Right hindlimb (tissue), 1 donor: Measurements from ENCODE around the gene ITGAD.

Experiments
- DNase-seq: peaks from one replicate; pipeline ENCODE4 v3.0.0-alpha.2; 2018

Gene ITGAD

GRCh38 chr16:31393056-31393455 is at the start of gene ITGAD:
Gene ITGAD, plus strand, starts transcription at chr16:31393335. Its CDS starts 26 bp downstream, at chr16:31393361.
- no peak for DNase-seq

DNA sequence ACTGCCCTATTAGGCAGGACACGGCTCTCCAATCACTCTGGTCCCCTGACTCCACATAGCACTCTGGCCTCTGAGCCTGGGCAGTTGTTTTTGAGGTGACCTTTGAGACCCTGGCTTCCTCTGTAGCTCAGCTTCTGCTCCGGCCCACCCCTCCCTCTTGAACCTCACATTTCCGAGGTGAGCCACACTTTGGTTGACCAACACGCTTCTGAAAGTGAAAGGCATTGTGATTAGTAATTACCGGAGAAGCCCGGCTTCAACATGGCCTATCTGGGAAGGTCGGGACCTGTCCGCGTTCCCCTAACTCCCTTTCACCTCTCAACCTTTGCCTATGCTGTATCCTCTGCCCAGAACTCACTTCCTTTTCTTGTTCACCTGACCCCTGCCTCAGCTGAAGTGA is 48.4 kb upstream of the ITGAD start:
- no peak for DNase-seq

DNA sequence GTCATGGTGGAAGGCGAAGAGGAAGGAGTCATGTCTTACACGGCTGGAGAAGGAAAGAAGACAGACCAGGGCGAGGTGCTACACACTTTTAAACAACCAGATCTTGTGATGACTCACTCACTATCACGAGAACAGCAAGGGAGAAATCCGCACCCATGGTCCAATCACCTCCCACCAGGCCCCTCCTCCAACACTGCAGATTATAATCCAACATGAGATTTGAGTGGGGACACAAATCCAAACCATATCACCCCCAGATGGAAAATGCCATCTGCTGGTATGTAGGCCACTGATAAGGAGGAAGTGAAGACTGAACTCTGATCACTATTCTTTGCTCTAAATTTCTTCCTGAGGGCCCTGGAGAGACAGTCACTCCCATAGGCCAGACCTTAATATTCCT is 45.7 kb upstream of the ITGAD start:
- DNase-seq = no peak

DNA sequence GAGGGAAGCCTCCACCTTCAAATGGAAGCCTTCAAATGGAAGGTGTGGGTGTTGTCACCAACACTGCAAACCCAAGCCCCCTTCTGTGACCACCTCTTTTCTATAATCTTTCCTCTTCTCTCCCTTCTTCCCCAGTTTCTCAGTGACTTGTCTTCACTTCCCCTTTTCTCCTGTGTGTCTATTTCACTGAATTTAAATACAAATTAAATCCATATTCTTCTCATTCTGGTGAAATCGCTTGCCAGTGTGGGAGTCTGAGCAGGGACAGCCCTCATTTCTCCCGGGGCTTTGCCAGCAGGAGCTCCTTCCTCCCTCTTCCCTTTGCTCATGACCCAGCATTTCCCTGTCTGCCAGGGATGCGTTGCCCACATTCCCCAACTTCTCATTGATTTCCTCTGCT is 44.6 kb upstream of the ITGAD start:
- DNase-seq = no peak

GRCh38 chr16:31350275-31351005 is 42.7 kb upstream of the ITGAD start:
- no peak for DNase-seq

DNA sequence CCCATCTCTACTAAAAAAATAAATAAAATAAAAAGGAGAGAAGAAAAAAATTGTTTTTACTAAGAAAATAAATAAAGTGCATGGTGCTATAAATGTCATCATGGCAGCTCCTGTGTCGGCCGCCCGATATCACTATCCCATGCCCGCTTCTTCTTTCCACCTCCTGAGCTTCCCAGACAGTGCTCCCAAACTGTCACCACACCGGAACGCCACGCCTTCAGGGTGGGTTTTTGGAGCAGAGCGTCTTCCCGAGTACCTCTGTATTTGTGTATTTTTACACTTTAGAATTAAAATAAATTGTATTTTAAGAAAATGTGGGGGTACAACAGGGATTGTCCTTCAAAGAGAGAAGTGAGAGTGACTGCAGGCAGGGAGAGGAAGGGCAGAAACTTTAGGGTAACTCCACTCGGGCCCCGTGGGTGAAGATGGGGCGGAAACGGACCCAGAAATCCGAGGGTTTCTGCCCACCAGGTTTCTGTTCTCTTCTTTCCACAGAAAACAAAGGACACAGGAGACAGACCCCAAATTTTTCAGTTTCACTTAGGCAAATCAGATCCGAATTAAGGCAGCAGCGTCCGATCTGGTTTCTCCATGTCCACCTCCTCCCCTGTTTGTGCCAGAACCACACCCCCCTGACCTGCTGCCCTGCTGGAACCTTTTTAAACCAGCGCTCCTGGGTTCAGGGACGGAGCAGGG is 41.7 kb upstream of the ITGAD start:
- no peak for DNase-seq

- no peak for DNase-seq
Observed at GRCh38 chr16:31351942-31352325, 41.2 kb upstream of the ITGAD start.

DNA sequence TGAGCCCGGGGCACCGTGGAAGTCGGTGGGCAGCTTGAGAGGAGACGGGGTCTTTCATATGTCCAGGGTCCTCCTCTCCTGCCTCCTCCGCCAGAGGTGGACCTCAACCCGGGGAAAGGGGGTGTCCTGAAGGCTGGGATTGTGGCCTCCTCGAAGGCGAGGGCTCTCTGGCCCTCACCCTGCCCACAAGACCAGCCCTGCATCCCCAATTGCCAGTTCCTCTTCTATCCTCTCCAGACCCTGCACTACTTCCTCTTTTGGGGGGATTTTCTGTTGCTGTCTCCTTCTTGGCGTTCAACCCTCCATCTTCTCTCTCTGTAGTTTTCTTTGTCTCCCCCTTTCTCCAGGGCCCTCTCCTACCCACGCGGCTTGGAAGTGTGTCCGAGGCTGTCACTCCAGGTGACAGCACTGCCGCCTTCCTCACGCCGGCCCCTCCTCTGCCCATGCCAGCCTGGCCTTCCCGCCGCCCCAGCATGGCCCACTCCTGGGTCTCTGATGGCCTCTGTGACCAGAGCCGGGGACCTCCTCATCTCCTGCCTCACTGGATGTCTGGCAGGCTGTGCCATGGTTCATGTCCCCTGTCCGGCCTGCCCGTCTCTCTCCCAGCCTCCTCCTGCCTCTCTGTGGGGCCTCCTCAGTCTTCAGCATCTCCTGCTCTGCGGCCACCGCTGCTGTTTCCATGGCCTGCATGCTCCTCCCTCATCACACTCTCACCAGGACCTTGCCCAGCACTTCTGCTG is 40.6 kb upstream of the ITGAD start:
- no peak for DNase-seq

- no peak for DNase-seq
Observed at GRCh38 chr16:31354394-31355291, 38.5 kb upstream of the ITGAD start, which contains the start of gene ITGAX. Gene ITGAX, plus strand, starts transcription at chr16:31355176. Its CDS starts 79 bp downstream, at chr16:31355255.

DNA sequence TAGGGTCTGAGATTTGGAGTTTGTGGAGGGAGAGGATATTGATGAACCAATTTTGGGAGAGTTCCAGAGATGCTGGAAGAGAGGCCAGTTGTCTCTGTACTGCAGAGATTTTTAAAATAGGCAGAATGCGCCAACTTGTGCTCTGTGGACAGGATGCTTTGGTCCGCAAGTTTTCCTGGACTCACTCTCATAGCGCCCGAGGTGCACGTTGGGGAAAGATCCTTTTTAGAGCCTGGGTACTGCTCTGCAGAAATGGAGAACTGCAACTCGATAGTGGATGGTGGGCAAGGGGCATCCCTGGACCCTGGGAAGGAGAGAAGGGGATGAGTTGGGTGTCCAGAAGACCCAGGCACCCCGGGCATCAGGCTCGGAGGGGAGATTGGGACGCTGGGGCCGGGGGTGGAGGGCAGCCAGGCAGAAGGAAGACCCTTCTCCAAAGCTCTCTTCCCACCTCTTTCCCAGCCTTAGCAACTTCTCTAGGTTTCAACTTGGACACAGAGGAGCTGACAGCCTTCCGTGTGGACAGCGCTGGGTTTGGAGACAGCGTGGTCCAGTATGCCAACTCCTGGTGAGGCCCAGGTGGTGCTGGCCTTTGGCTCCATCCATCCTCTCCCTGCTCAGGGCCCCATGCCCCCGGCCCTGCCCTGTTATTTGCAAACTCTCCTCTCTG is 37.6 kb upstream of the ITGAD start:
- no peak for DNase-seq

DNA sequence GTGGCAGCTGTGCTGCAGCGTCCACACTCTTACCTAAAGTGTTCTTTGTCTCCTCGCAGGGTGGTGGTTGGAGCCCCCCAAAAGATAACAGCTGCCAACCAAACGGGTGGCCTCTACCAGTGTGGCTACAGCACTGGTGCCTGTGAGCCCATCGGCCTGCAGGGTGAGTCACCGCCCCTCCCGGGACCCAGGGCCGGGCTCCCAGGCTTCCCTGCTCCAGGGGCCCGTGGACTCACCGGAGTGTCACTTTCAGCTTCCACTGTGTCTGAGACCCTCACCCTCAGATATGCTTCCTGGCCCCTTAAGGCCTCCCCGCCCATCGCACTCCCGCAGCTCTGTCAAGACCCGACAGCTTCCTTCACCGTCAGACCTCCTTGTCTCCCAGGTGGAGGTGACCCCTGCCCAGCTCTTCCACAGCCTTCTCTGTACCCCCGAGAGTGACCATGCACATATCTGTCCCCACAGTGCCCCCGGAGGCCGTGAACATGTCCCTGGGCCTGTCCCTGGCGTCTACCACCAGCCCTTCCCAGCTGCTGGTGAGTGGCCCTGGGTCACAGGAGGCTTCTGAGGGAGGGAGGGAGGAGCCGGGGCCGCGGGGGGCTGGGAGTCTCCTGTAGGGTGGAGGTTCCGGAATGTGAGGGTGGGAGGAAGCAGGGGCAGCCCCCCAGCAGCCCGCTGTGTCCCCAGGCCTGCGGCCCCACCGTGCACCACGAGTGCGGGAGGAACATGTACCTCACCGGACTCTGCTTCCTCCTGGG is 36.4 kb upstream of the ITGAD start:
- DNase-seq = no peak

GRCh38 chr16:31357324-31358109 is 35.6 kb upstream of the ITGAD start:
- no peak for DNase-seq

DNA sequence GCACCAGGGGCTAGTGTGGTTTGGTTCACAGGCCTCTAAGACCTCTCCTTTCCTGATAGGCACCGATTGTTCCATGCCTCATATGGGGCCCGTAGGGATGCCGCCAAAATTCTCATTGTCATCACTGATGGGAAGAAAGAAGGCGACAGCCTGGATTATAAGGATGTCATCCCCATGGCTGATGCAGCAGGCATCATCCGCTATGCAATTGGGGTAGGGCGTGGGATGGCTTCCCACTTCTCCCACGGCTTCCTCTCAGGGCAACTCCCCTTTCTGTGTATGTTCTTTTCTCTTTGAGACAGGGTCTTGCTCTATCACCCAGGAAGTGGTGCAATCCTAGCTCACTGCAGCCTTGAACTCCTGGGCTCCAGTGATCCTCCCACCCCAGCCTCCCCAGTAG is 32.9 kb upstream of the ITGAD start:
- DNase-seq = no peak

- no peak for DNase-seq
Observed at GRCh38 chr16:31361201-31362110, 31.7 kb upstream of the ITGAD start.

- no peak for DNase-seq
Observed at GRCh38 chr16:31362476-31363405, 30.4 kb upstream of the ITGAD start.

GRCh38 chr16:31363721-31364120 is 29.4 kb upstream of the ITGAD start:
- DNase-seq = no peak

GRCh38 chr16:31364421-31364820 is 28.7 kb upstream of the ITGAD start:
- DNase-seq = no peak
